Thyroid gland (tissue), 4 donors: ENCODE measurements around the gene SAA4. TPM values are rescaled to one million over a fixed set of nuclear protein-coding genes. Genes with fewer than 3 reads are reported as not detected.
"Not testable (repeated sequence)": the region's sequence is repeated elsewhere in the genome, so short reads cannot be mapped to it uniquely, and the experiment has no call there.

Experiments
- DNase-seq, 2 donors: peaks; one replicate each; pipeline ENCODE4 v3.0.0-alpha.2; 2019
- H3K27ac ChIP-seq, 3 donors: fragments of 200-600 bp; sonication (generic); 1 replicate in 2 of 3; 2 replicates in 1 of 3; pipeline ENCODE4 v1.5.1; 2016 to 2019; ENCODE audit warnings: mild to moderate bottlenecking in 1 of 3, moderate library complexity in 1 of 3
- H3K27me3 ChIP-seq: fragments of 200-600 bp; sonication (generic); one replicate; pipeline ENCODE4 v1.5.1; 2019
- H3K36me3 ChIP-seq, 2 donors: fragments of 200-600 bp; sonication (generic); one replicate each; pipeline ENCODE4 v1.5.1; 2016 to 2019
- H3K4me1 ChIP-seq, 2 donors: fragments of 200-600 bp; sonication (generic); one replicate each; pipeline ENCODE4 v1.5.1; 2017 to 2019
- H3K4me3 ChIP-seq, 3 donors: fragments of 200-600 bp; sonication (generic); replicated peaks in 1 of 3; 1 replicate in 2 of 3; 2 replicates in 1 of 3; pipeline ENCODE4 v1.5.1; 2016; ENCODE audit warnings: mild to moderate bottlenecking in 1 of 3
- H3K9me3 ChIP-seq: fragments of 200-600 bp; sonication (generic); one replicate; pipeline ENCODE4 v1.5.1; 2017
- POLR2A ChIP-seq, 2 donors: fragments of 450-650 bp; IDR thresholded peaks; one replicate each; pipeline ENCODE4 v1.6.1; 2017; ENCODE audit warnings: antibody characterized with exemption in 2 of 2, mild to moderate bottlenecking in 2 of 2, moderate library complexity in 1 of 2
- WGBS, 2 donors: methylation state at CpG; one replicate each; pipeline ENCODE4 v1.1.5; 2017; 5-methylcytosine and 5-hydroxymethylcytosine counted together
- intact Hi-C: fragments of 100-400 bp; cut with DNase I; formaldehyde crosslinking; loops from one replicate; pipeline ENCODE4 v1.15.1; 2023
- small RNA-seq: library from RNA; depleted of rRNA; stranded (forward); fragments of <200 nt; gene quantifications from one replicate; pipeline ENCODE3, GENCODE V24; 2016
- total RNA-seq, 4 donors: library from RNA; depleted of rRNA; stranded (reverse); fragments of >200 nt; gene quantifications; one replicate each; pipeline ENCODE4 v1.2.3, GENCODE V29; 2016
- TF ChIP-seq, protein P1 (sequence below), 6 experiments: fragments of 200-600 bp in 3 of 6; fragments of 450-650 bp in 3 of 6; sonication (generic) in 3 of 6; IDR thresholded peaks; one replicate each; pipeline ENCODE4 v1.5.1; 2016 to 2019; ENCODE audit warnings: antibody characterized with exemption in 6 of 6, mild to moderate bottlenecking in 2 of 6, inconsistent platforms in 1 of 6, moderate library complexity in 1 of 6

SAA4 gene
- total RNA-seq, 4 donors from 2014 or later = not detected

- no peaks in the 10 kb centered on the region for H3K27me3 ChIP-seq
- TF ChIP-seq POLR2A (IDR thresholded peaks at IDR 0.05) = no peak
- TF ChIP-seq, protein P1, sequence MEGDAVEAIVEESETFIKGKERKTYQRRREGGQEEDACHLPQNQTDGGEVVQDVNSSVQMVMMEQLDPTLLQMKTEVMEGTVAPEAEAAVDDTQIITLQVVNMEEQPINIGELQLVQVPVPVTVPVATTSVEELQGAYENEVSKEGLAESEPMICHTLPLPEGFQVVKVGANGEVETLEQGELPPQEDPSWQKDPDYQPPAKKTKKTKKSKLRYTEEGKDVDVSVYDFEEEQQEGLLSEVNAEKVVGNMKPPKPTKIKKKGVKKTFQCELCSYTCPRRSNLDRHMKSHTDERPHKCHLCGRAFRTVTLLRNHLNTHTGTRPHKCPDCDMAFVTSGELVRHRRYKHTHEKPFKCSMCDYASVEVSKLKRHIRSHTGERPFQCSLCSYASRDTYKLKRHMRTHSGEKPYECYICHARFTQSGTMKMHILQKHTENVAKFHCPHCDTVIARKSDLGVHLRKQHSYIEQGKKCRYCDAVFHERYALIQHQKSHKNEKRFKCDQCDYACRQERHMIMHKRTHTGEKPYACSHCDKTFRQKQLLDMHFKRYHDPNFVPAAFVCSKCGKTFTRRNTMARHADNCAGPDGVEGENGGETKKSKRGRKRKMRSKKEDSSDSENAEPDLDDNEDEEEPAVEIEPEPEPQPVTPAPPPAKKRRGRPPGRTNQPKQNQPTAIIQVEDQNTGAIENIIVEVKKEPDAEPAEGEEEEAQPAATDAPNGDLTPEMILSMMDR (IDR thresholded peaks at IDR 0.05) = no peak
- H3K27ac ChIP-seq = no peak overlapping the region
- no peaks in the 10 kb centered on the region for H3K36me3 ChIP-seq
- no peak for DNase-seq
- intact Hi-C loops = no loop called here
- no peaks in the 10 kb centered on the region for H3K9me3 ChIP-seq
- no peak overlapping the region for H3K4me3 ChIP-seq
- no peaks in the 10 kb centered on the region for H3K4me1 ChIP-seq
- 21 to 27% methylated on average over 4 of the region's 4 CpGs for WGBS, 2 donors
Observed at GRCh38 chr11:18193010-18193409, 43.6 kb downstream of the SAA4 start.

- no peak for DNase-seq
- H3K36me3 ChIP-seq = no peaks in the 10 kb centered on the region
- TF ChIP-seq, protein P1 (IDR thresholded peaks at IDR 0.05) = no peak
- no peak for TF ChIP-seq POLR2A (IDR thresholded peaks at IDR 0.05)
- 85 to 93% methylated on average over 3 of the region's 3 CpGs for WGBS, 2 donors
- no peaks in the 10 kb centered on the region for H3K27me3 ChIP-seq
- intact Hi-C loops = no loop called here
- no peaks in the 10 kb centered on the region for H3K9me3 ChIP-seq
- no peaks in the 10 kb centered on the region for H3K4me1 ChIP-seq
- H3K4me3 ChIP-seq = no peak overlapping the region
- H3K27ac ChIP-seq = no peak overlapping the region
Observed at GRCh38 chr11:18191376-18191775, 45.2 kb downstream of the SAA4 start.

- H3K4me3 ChIP-seq, H3K27me3 ChIP-seq, DNase-seq, H3K36me3 ChIP-seq, H3K9me3 ChIP-seq, H3K27ac ChIP-seq, intact Hi-C loops, H3K4me1 ChIP-seq: not testable (repeated sequence)
- WGBS, 2 donors = 90 to 92% methylated on average over 34 of the region's 34 CpGs
Observed at GRCh38 chr11:18189476-18190245, 46.9 kb downstream of the SAA4 start.

DNA sequence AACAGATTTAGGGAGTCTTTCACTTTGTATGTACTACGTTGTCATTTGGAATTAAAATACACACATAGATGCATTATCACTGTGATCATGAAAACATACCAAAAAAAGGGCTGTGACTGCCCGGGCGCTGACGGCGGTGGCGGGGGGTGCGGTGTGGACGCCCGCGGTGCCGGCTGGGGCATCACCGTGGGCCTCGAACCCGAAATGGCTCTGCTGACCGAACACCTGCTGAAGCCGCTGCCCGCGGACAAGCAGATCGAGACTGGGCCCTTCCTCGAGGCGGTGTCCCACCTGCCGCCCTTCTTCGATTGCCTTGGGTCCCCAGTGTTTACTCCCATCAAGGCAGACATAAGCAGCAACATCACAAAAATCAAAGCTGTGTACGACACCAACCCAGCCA, 47.8 kb downstream of the SAA4 start:
- 94 to 95% methylated on average over 24 of the region's 24 CpGs for WGBS, 2 donors
- Histone ChIP-seq H3K36me3 (no peaks in the 10 kb centered on the region), H3K9me3 (no peaks in the 10 kb centered on the region), H3K4me1 (no peaks in the 10 kb centered on the region), H3K27me3 (no peaks in the 10 kb centered on the region), H3K4me3 (no peak overlapping the region), H3K27ac (no peak overlapping the region)
- intact Hi-C loops = no loop called here
- TF ChIP-seq, protein P1 (IDR thresholded peaks at IDR 0.05) = no peak
- no peak for TF ChIP-seq POLR2A (IDR thresholded peaks at IDR 0.05)
- no peak for DNase-seq

Small RNA genes within 50 kb of the gene (small RNA-seq; reads per million reads assigned to genes)
- gene RNA5SP333 (not detected), gene RNA5SP334 (not detected)

Other genes with a start within 250 kb of the SAA4 start
- 100 to 1,000 TPM in 1 of 4 donors, 10 to 100 TPM in 3; 62.2 to 116 (median 83.5) TPM for gene SERGEF, start 223.8 kb downstream of the SAA4 start, total RNA-seq
- gene TPH1, start 190.5 kb downstream of the SAA4 start, total RNA-seq = 1 to 10 TPM in 1 of 4 donors, under 1 TPM in 3; 0.13 to 2.1 (median 0.45) TPM
- gene SAAL1, start 130.7 kb downstream of the SAA4 start, total RNA-seq = 10 to 100 TPM in 3 of 4 donors, 1 to 10 TPM in 1; 8.1 to 14.3 (median 12.4) TPM
- not detected for gene MRGPRX3, start 104.2 kb downstream of the SAA4 start, total RNA-seq
- gene MRGPRX4, start 64.0 kb downstream of the SAA4 start, total RNA-seq = not detected
- 1 to 10 TPM in 1 of 4 donors, not detected in 3; 6.6 TPM for gene SAA2, start 11.9 kb upstream of the SAA4 start, total RNA-seq
- gene SAA1, start 29.5 kb upstream of the SAA4 start, total RNA-seq = 10 to 100 TPM in 1 of 4 donors, 1 to 10 TPM in 1, not detected in 2; 2.9 to 25.7 TPM
- gene HPS5, start 85.3 kb upstream of the SAA4 start, total RNA-seq = 10 to 100 TPM; 21.0 to 26.7 (median 24.2) TPM
- 10 to 100 TPM; 61.9 to 81.4 (median 72.4) TPM for gene GTF2H1, start 85.8 kb upstream of the SAA4 start, total RNA-seq
- 100 to 1,000 TPM; 268 to 456 (median 345) TPM for gene LDHA, start 157.8 kb upstream of the SAA4 start, total RNA-seq
- under 1 TPM in 1 of 4 donors, not detected in 3; 0.40 TPM for gene LDHC, start 175.5 kb upstream of the SAA4 start, total RNA-seq
- gene LDHAL6A, start 219.1 kb upstream of the SAA4 start, total RNA-seq = not detected